Stimulated activated memory B cell treated with anti-CD40 and anti-IgM and Interleukin-4, amounts not matched to agents 10 μg/mL and 1 μg/mL and 100 μg/mL, for 72 hours (primary cell): ENCODE results near the gene RIC8A.
"Not testable (repeated sequence)": the region's sequence is repeated elsewhere in the genome, so short reads cannot be mapped to it uniquely, and the experiment has no call there.

ENCODE experiments used
- ATAC-seq: fragments of 150-1000 bp; cut with Tn5 transposase; 2 replicates; pipeline ENCODE4 v1.10.0; 2021
- H3K27ac Mint-ChIP-seq: one replicate; pipeline ENCODE4 v1.8.0; 2022; ENCODE audit warnings: mild to moderate bottlenecking, mixed read lengths
- H3K27me3 Mint-ChIP-seq: one replicate; pipeline ENCODE4 v1.8.0; 2022; ENCODE audit warnings: mixed read lengths
- H3K36me3 Mint-ChIP-seq: one replicate; pipeline ENCODE4 v1.8.0; 2022; ENCODE audit warnings: mixed read lengths
- H3K4me1 Mint-ChIP-seq: one replicate; pipeline ENCODE4 v1.8.0; 2022; ENCODE audit warnings: mixed read lengths
- H3K4me3 Mint-ChIP-seq: one replicate; pipeline ENCODE4 v1.8.0; 2022; ENCODE audit warnings: mild to moderate bottlenecking, moderate library complexity, mixed read lengths
- H3K9me3 Mint-ChIP-seq: one replicate; pipeline ENCODE4 v1.8.0; 2022; ENCODE audit warnings: mixed read lengths

Gene RIC8A

DNA sequence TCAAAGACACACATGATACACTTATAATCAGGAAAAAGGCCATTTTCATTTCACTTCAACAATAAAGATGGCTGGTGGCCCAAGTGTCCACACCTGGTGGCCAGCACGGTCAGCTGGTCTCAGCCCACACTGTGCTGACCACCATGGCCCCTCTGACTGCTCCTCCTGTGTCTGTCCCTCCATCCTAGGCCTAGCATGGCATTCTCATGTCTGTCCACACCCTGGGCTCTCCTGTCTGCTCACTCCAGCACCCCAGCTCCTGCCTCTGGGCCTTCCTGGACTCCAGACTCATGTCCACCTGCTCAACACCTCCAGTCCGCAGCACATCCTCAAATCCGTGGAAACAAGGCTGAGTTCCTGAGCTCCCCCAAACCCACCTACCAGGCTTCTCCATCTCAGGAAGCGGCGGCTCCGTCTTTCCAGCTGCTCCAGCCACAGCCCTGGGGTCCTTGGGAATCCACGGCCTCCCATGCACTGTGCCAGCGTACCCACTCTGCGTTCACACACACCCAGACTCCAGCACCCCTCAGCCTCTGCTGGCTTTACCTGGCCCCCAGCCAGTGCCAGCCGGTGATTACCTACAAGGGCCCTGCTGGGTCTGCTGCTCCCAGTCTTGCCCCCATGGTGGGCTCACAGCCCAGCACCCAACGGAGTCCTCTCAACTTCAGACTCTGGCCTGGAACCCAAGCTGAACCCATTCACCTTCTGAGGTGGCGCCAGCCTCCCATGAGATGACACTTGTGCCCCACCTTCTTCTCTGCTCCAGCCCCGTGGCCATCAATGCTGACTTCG, 14.7 kb downstream of the RIC8A start:
- Mint-ChIP-seq H3K27ac (no peak overlapping the region), H3K36me3 (peaks cover 27% of the 10 kb centered on the region), H3K9me3 (no peaks in the 10 kb centered on the region), H3K4me3 (no peak overlapping the region), H3K27me3 (no peaks in the 10 kb centered on the region), H3K4me1 (peaks cover 11% of the 10 kb centered on the region)
- no peak for ATAC-seq

DNA sequence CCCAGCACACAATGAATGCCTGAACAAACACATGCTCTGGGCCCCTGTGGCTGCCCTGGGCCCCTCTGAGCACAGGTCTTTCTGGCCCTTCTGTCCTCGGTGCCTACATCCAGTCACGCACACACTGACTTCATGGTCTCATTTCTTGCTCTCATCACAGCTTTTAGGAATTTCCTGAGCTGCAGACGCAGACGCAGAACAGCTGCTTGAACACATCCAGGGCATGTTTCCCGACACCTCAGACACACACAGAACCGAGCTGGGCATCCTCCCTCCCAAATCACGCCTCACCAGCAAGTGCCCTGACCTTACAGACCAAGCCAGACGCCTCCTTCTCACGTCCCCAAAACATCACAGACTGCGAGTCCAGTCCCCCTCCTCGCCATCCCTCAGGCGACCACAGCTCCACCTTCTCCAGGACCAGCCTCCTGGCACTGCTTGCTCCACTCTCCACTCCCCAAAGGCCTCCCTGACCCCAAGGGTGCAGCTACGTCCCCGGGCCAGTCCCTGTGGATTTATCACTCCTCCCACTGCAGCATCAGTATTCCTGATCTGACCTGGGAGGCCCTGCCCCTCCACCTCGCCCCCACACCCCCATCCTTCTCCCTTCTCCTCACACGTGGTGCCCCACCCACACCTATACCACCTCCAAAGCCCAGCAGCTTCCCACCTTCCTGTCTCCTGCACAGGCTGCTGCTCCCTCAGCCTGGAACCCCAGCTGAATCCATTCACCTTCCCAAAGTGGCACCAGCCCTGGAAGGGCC, 15.7 kb downstream of the RIC8A start:
- H3K4me1 Mint-ChIP-seq, result peaks cover 17% of the 10 kb centered on the region
- no peak overlapping the region for H3K27ac Mint-ChIP-seq
- H3K27me3 Mint-ChIP-seq, result no peaks in the 10 kb centered on the region
- ATAC-seq, result no peak
- H3K4me3 Mint-ChIP-seq, result no peak overlapping the region
- no peaks in the 10 kb centered on the region for H3K9me3 Mint-ChIP-seq
- H3K36me3 Mint-ChIP-seq, result peaks cover 27% of the 10 kb centered on the region

DNA sequence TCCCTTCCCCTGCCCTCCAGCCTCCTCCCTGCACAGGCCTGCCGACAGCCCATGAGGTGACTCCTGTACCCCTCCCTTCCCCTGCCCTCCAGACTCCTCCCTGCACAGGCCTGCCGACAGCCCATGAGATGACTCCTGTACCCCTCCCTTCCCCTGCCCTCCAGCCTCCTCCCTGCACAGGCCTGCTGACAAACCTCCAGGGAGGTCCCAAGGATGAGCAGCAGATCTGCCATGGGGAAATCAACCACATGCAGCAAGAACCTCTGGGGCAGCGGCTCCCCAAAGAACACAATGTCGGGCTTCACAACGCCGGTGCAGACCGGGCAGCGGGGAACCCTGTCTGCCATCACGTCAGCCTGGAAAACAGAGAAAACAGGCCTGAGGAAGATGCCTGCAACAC, 16.4 kb downstream of the RIC8A start:
- Mint-ChIP-seq H3K27me3 (no peaks in the 10 kb centered on the region), H3K36me3 (peaks cover 33% of the 10 kb centered on the region), H3K27ac (no peak overlapping the region), H3K4me1 (peaks cover 23% of the 10 kb centered on the region), H3K4me3 (no peak overlapping the region), H3K9me3 (no peaks in the 10 kb centered on the region)
- ATAC-seq, result no peak

DNA sequence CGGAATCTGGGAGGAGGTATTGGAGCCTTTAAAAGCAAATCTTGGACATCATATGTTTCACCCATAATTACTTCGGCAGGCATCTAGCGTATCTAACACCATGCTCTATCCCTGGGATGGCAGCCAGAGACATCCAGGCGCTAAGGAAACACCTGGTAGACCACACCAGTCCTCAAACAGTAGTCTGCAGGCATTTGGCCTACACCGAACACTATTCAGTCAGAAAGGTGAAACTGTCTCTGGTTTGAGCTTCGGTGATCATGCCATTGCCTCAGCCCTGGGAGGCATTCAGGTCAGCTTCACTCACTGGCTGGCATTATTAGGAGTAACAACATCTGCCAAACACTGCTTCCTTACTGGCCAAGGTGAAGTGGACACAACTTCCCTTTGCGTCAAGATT, 16.9 kb downstream of the RIC8A start:
- ATAC-seq, result no peak
- no peaks in the 10 kb centered on the region for H3K27me3 Mint-ChIP-seq
- peaks cover 23% of the 10 kb centered on the region for H3K4me1 Mint-ChIP-seq
- H3K36me3 Mint-ChIP-seq, result peaks cover 29% of the 10 kb centered on the region
- H3K9me3 Mint-ChIP-seq, result no peaks in the 10 kb centered on the region
- no peak overlapping the region for H3K27ac Mint-ChIP-seq
- H3K4me3 Mint-ChIP-seq, result no peak overlapping the region

DNA sequence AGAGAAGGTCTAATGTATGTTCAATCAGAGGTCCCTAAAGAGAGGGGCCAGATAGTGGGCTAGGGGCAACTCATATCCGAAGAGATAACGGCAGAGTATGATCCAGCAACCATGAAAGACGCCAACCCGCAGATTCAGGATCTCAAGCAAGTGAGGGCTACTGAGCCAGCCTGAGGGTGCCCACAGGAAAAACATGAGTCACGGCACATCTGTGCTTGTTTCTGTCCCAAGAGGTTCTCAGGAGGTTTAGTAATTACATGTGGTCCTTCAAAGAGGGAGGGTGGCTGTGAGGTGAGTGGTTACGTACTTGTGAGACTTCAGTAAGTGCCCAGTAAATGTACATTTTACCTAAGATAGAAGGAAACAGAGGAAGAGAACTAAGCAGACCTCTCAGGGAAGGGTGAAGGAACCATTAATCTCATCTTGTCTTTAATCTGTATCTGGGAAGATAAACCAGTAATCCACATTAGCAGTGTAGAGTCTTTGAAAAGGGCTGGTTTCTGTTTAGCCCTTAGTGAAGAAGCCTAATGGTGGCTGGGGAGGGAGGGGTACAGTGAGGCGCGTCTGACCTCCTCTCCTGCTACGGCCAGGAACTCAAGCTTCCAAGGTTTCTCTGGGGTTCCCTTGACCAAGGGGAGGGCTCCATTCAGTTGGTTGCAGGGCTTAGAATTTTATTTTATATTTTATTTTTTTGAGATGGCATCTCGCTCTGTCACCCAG, 18.4 kb downstream of the RIC8A start:
- H3K27me3 Mint-ChIP-seq, result no peaks in the 10 kb centered on the region
- peak; percentile 97 for ATAC-seq
- no peaks in the 10 kb centered on the region for H3K9me3 Mint-ChIP-seq
- H3K27ac Mint-ChIP-seq, result peak overlapping the region; percentile 76
- H3K4me3 Mint-ChIP-seq, result peak overlapping the region; percentile 21
- H3K36me3 Mint-ChIP-seq, result peaks cover 27% of the 10 kb centered on the region
- H3K4me1 Mint-ChIP-seq, result peaks cover 23% of the 10 kb centered on the region

DNA sequence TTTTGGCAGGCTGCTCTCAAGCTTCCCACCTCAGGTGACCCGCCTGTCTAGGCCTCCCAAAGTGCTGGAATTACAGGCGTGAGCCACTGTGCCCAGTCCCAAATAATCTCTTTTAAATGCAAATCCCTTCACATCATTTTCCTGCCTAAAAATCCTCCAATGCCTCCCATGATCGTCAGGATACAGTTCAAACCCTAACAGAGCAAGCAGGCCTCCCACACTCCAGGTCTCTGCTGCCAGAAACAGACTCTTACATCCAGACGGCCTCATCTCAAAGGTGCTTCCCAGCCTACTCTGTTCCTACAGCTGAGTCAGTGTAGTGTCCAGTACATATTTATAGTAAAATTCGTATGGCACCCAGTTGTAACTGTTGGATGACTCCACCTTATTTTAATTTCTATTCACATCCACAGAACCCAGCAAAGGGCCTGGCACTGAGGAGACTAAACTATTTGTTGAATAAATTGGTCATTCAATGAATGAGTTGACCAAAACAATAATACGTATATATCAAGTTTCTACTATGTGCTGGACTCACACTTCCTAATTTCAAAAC, 20.4 kb downstream of the RIC8A start:
- Mint-ChIP-seq H3K4me1 (peaks cover 23% of the 10 kb centered on the region), H3K27ac (no peak overlapping the region), H3K27me3 (no peaks in the 10 kb centered on the region), H3K9me3 (no peaks in the 10 kb centered on the region), H3K4me3 (no peak overlapping the region), H3K36me3 (peaks cover 23% of the 10 kb centered on the region)
- ATAC-seq, result no peak

DNA sequence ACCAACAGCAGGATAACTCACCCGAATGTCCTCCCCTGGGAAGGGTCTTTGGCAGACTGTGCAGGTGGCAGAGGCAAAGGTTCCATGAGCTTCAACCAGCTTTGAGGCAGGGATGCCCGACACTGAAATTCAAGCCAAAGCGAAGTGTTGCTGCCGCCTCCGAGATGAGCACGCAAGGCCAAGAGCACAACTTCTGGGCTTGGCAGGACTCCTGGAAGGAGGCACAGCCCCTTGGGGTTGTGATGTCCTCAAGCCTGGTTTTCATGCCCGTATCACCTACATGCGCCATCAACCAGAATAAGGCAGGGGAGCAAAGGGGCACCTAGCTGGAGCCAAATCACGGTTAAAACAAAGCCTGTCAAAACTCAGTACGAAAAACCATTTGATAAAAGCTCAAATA, 22.9 kb downstream of the RIC8A start:
- Mint-ChIP-seq H3K4me3 (no peak overlapping the region), H3K36me3 (peaks cover 16% of the 10 kb centered on the region), H3K9me3 (no peaks in the 10 kb centered on the region), H3K27me3 (no peaks in the 10 kb centered on the region), H3K4me1 (peaks cover 26% of the 10 kb centered on the region), H3K27ac (no peak overlapping the region)
- ATAC-seq, result no peak

DNA sequence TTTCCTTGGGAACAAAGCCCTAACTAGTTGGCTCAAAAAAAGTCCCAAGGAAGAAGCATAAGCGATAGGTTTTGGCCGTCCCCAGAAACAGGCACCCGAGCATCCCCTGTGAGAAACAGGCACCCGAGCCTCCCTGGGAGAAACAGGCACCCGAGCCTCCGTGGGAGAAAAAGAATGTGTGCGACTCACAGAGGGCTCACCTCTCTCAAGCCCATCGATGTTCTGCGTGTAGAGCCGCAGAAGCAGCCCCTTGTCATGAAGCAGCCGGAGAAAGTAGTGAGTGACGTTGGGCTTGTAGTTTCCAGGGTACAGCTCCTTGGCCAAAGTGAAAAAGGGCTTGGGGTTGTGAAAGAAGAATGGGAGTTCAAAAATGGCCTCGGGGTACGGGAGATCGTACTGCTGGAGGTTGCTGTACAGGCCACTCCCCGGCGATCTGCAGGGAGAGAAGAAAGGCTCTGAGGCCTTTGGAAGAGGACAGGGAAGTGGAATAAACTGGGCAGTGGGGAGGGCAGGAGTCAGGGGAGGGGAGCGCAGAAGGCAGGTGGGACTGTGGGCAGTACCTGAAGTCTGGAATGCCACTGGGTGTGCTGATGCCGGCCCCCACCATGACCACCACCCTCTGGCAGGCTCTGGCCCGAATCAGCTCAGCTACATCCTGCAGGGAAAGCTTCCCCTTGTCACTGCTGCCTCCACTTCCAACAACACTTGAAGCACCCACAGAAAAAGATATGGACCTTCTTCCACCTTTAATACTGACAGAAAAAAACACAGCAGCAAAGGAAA, 25.5 kb downstream of the RIC8A start:
- H3K27ac Mint-ChIP-seq, result no peak overlapping the region

DNA sequence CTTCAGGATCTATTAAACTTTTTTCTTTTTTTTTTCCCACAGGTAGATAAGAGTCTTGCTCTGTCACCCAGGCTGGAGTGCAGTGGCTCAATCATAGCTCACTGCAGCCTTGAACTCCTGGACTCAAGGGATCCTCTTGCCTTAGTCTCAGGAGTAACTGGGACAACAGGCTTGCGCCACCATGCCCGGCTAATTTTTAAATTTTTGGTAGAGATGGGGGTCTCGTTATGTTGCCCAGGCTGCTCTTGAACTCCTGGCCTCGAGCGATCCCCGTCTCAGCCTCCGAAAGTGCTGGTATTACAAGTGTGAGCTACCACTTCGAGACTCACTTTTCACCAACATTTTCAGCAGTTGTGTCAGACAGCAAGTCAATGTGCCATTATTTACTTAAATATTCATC, 27.7 kb downstream of the RIC8A start:
- H3K36me3 Mint-ChIP-seq, result peaks cover 9% of the 10 kb centered on the region
- peaks cover 34% of the 10 kb centered on the region for H3K4me1 Mint-ChIP-seq
- no peaks in the 10 kb centered on the region for H3K27me3 Mint-ChIP-seq
- H3K9me3 Mint-ChIP-seq, result no peaks in the 10 kb centered on the region
- H3K27ac Mint-ChIP-seq, result peak overlapping the region; percentile 96
- ATAC-seq, result no peak
- H3K4me3 Mint-ChIP-seq, result peak overlapping the region; percentile 99

More for the DNA sequence above, 25.5 kb downstream of the RIC8A start:
- no peak for ATAC-seq
- peaks cover 16% of the 10 kb centered on the region for H3K36me3 Mint-ChIP-seq
- peaks cover 28% of the 10 kb centered on the region for H3K4me1 Mint-ChIP-seq
- no peak overlapping the region for H3K4me3 Mint-ChIP-seq
- H3K9me3 Mint-ChIP-seq, result no peaks in the 10 kb centered on the region
- H3K27me3 Mint-ChIP-seq, result no peaks in the 10 kb centered on the region

DNA sequence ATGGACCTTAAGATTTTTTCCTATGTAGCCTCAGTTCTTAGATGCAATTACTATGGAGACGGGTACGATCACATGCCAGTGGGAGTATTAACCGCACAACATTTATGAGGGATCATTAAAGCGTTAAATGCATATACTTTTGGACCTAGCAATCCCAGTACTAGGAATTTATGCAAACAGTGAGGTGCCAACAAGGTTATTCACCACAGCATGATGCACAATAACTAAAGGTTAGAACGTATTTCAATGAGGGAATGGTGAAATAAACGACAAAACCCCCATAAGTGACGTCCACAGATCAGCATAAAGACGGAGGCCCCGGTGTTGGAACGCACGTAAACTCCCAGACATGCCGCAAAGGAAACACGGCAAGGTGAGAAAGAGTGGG, 28.1 kb downstream of the RIC8A start:
- peak overlapping the region; percentile 96 for H3K27ac Mint-ChIP-seq
- H3K9me3 Mint-ChIP-seq, result no peaks in the 10 kb centered on the region
- H3K27me3 Mint-ChIP-seq, result no peaks in the 10 kb centered on the region
- peaks cover 13% of the 10 kb centered on the region for H3K36me3 Mint-ChIP-seq
- peak overlapping the region; percentile 99 for H3K4me3 Mint-ChIP-seq
- ATAC-seq, result peak; percentile 47
- peaks cover 34% of the 10 kb centered on the region for H3K4me1 Mint-ChIP-seq

DNA sequence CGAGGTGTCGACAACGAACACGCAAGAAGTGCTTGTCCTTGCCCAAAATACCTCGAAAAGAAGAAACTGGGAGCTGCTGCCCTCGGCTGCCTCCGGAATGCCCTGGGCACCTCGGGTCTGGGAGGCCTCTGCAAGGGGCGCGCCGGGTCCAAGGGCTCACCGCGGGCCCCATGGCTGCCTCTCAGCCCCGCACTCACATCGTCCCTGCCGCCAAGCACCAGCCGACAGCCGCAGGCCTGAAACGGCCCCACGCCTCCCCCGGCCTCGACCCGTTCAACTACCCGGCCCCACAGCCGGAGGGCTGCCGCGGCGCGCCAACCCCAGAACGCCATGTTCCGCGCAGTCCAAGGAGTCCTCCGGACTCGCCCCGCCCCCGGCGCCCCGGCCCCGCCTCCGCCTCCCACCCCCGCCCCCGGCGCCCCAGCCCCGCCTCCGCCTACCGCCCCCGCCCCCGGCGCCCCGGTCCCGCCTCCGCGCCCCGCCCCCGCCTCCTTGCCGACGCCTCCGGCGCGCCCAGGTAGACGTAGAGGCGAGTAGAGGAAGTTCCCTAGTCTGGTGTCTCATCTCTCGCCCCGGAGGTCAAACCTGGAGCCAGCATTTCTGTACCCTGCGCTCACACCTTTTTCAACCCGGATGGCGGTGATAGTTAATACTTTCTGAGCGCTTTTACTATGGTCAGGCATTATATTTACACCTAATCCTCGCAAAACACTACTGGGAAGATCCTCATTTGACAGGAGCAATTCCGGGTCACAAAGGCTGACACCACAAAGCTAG, 28.7 kb downstream of the RIC8A start, which contains the start of gene SIRT3:
SIRT3 (minus strand) TSS at position 346 of the 777 bp plus-strand sequence; CDS start at position 332, 14 bp downstream.
- Mint-ChIP-seq H3K4me3 (peak within 1 kb of the TSS; percentile 99), H3K4me1 (peaks cover 34% of the 10 kb centered on the region), H3K9me3 (no peaks in the 10 kb centered on the region), H3K27me3 (no peaks in the 10 kb centered on the region), H3K36me3 (peaks cover 14% of the 10 kb centered on the region), H3K27ac (peak within 1 kb of the TSS; percentile 96)
- peak; percentile 94 for ATAC-seq

DNA sequence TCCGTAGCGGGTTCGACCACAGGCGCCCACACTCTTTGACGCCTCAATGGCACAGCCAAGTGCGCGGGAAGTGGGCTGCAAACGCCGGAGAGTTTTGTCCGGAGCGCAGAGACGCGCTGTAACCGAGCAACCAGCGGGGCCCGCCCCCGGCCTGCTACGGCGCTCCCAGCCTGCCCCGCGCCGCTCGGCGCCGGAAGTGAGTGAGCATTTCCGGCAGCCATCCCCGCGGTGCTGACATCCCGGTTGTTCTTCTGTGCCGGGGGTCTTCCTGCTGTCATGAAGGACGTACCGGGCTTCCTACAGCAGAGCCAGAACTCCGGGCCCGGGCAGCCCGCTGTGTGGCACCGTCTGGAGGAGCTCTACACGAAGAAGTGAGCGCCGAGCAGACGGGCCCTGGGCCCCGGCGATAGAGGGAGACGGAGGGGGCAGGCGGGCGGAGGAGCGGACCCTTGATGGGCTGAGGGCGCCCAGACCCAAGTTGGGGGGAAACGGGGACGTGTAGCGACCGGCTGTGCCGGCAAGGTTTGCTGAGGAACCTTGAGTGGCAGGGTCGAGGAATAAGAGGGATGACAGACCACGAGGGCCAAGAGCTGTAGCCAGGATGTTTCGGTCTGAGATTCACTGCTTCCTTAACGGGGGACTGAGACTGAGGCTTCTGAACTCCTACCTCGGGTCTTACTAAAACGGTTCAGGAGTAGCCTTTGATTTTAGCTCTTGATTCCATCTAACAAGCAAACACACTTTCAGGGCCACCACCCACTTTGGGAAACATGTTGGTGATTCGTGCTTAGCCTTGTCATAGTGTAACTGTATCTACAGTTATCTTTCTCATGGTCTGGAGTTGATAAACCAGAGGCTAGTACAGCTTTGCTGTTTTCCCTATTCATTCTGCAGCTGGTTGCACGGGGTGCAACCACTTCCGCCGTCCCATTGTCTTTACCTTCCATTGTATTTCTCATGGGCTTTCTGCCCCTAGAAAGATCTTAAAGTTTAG, 29.6 kb downstream of the RIC8A start, which contains the start of gene PSMD13:
PSMD13 (plus strand) TSS at position 203 of the 994 bp plus-strand sequence; CDS start at position 277, 74 bp downstream.
- no peaks in the 10 kb centered on the region for H3K27me3 Mint-ChIP-seq
- peak; percentile 94 for ATAC-seq
- H3K9me3 Mint-ChIP-seq, result no peaks in the 10 kb centered on the region

DNA sequence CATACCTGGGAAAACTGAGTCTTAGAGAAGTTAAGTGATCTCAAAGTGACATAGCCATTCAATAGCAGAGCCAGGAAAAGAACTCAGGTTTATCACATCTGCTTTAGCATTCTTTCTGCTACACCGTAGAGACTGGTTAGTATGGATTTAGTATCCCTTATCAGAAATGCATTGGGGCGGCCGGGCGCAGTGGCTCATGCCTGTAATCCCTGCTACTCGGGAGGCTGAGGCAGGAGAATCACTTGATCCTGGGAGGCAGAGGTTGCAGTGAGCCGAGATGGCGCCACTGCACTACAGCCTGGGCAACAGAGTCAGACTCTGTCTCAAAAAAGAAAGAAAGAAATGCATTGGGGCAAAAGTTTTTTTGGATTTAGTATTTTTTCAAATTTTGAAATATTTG, 30.8 kb downstream of the RIC8A start:
- ATAC-seq, H3K27me3 Mint-ChIP-seq, H3K9me3 Mint-ChIP-seq: not testable (repeated sequence)
- Mint-ChIP-seq H3K36me3 (peaks cover 26% of the 10 kb centered on the region), H3K4me1 (peaks cover 53% of the 10 kb centered on the region), H3K4me3 (peak overlapping the region; percentile 27), H3K27ac (peak overlapping the region; percentile 39)

More for the DNA sequence above, 29.6 kb downstream of the RIC8A start, which contains the start of gene PSMD13:
- Mint-ChIP-seq H3K27ac (peak within 1 kb of the TSS; percentile 96), H3K36me3 (peaks cover 23% of the 10 kb centered on the region), H3K4me1 (peaks cover 43% of the 10 kb centered on the region), H3K4me3 (peak within 1 kb of the TSS; percentile 99)
